Natural killer cell (primary cell): ENCODE measurements around the gene FNDC3B. TPM values are rescaled to one million over a fixed set of nuclear protein-coding genes. Genes with fewer than 3 reads are reported as not detected.

Experiments
- ATAC-seq, 3 donors: fragments of 150-1000 bp in 2 of 3; fragments of 200-7000 bp in 1 of 3; cut with Tn5 transposase; 1 replicate in 1 of 3; 2 replicates in 2 of 3; pipeline ENCODE4 v1.10.0; 2021; ENCODE audit warnings: mild to moderate bottlenecking in 2 of 3, moderate library complexity in 2 of 3
- DNase-seq, 2 donors: peaks; one replicate each; pipeline versions ENCODE4 v3.0.0 to v3.0.0-alpha.2; 2013 to 2021; ENCODE audit warnings: mixed read lengths in 1 of 2
- H3K27ac ChIP-seq: one replicate; pipeline ENCODE4 v1.5.1; 2013; ENCODE audit warnings: mild to moderate bottlenecking, low read length
- H3K27me3 ChIP-seq: one replicate; pipeline ENCODE4 v1.6.1; 2013; ENCODE audit warnings: low read length; ENCODE audit not compliant: control insufficient read depth, insufficient read depth
- H3K36me3 ChIP-seq: one replicate; pipeline ENCODE4 v1.6.1; 2013; ENCODE audit warnings: low read length; ENCODE audit not compliant: control insufficient read depth, insufficient read depth
- H3K4me1 ChIP-seq: one replicate; pipeline ENCODE4 v1.6.1; 2013; ENCODE audit warnings: low read length; ENCODE audit not compliant: control insufficient read depth, insufficient read depth
- H3K4me3 ChIP-seq: one replicate; pipeline ENCODE4 v1.5.1; 2013; ENCODE audit warnings: low read length
- H3K9me3 ChIP-seq: one replicate; pipeline ENCODE4 v1.6.1; 2013; ENCODE audit warnings: low read length; ENCODE audit not compliant: control insufficient read depth, insufficient read depth
- H3K27ac Mint-ChIP-seq, 2 donors: one replicate each; pipeline ENCODE4 v1.8.0; 2022; ENCODE audit warnings: mild to moderate bottlenecking in 2 of 2, mixed read lengths in 2 of 2, moderate library complexity in 1 of 2
- H3K27me3 Mint-ChIP-seq, 2 donors: one replicate each; pipeline ENCODE4 v1.8.0; 2022; ENCODE audit warnings: low read depth in 2 of 2, mixed read lengths in 2 of 2
- H3K36me3 Mint-ChIP-seq: one replicate; pipeline ENCODE4 v1.8.0; 2022; ENCODE audit warnings: mixed read lengths
- H3K4me1 Mint-ChIP-seq, 2 donors: one replicate each; pipeline ENCODE4 v1.8.0; 2022; ENCODE audit warnings: mixed read lengths in 2 of 2
- H3K4me3 Mint-ChIP-seq: one replicate; pipeline ENCODE4 v1.8.0; 2022; ENCODE audit warnings: mild to moderate bottlenecking, moderate library complexity, mixed read lengths
- H3K9me3 Mint-ChIP-seq, 2 donors: one replicate each; pipeline ENCODE4 v1.8.0; 2022; ENCODE audit warnings: mixed read lengths in 2 of 2
- WGBS: methylation state at CpG from one replicate; pipeline ENCODE4 v1.1.7; 2013; ENCODE audit warnings: missing lambda C conversion rate; ENCODE audit not compliant: insufficient coverage; 5-methylcytosine and 5-hydroxymethylcytosine counted together
- intact Hi-C: fragments of 100-400 bp; cut with micrococcal nuclease; formaldehyde crosslinking; loops from one replicate; pipeline ENCODE4 v1.14.2; 2022
- total RNA-seq, 4 donors: library from RNA; stranded (reverse); fragments of 120-200 nt in 1 of 4; gene quantifications; one replicate each; pipeline versions ENCODE4 v1.2.3 to v1.2.4, GENCODE V29; 2013 to 2022
- TF ChIP-seq, protein P1 (sequence below): fragments of 200-600 bp; IDR thresholded peaks from one replicate; pipeline ENCODE4 v1.8.0; 2022; ENCODE audit warnings: antibody characterized with exemption

FNDC3B gene
- total RNA-seq, 3 donors from 2014 or later (not counting 1 experiment from before 2014, with no cell fraction given): 154 to 214 (median 206) TPM

DNA sequence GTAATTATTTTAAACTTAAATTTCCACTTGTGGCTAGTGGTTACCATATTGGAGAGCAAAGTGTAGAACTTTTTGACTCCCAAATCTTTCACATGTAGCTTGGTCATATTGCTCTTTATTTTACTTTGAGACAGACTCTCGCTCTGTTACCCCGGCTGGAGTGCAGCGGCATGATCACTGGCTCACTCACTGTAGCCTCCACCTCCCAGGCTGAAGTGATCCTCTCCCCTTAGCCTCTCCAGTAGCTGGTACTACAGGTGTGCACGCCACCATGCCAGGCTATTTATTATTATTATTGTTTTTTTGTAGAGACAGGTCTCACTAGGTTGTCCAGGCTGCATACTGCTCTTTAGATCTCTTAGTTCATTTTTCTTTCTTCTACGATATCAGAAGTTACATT lies 3.9 kb downstream of the FNDC3B start:
- 98% methylated on average over 5 of the region's 5 CpGs for WGBS
- H3K4me3 ChIP-seq: no peak overlapping the region
- Mint-ChIP-seq H3K36me3 (peaks cover 7% of the 10 kb centered on the region), H3K27me3 (no peaks in the 10 kb centered on the region), H3K4me3 (peak overlapping the region; percentile 74), H3K27ac (peak overlapping the region; percentile 82 to 93), H3K9me3 (no peaks in the 10 kb centered on the region), H3K4me1 (peaks cover 67 to 69% of the 10 kb centered on the region in 2 donors)
- ATAC-seq: no peak
- TF ChIP-seq, protein P1, sequence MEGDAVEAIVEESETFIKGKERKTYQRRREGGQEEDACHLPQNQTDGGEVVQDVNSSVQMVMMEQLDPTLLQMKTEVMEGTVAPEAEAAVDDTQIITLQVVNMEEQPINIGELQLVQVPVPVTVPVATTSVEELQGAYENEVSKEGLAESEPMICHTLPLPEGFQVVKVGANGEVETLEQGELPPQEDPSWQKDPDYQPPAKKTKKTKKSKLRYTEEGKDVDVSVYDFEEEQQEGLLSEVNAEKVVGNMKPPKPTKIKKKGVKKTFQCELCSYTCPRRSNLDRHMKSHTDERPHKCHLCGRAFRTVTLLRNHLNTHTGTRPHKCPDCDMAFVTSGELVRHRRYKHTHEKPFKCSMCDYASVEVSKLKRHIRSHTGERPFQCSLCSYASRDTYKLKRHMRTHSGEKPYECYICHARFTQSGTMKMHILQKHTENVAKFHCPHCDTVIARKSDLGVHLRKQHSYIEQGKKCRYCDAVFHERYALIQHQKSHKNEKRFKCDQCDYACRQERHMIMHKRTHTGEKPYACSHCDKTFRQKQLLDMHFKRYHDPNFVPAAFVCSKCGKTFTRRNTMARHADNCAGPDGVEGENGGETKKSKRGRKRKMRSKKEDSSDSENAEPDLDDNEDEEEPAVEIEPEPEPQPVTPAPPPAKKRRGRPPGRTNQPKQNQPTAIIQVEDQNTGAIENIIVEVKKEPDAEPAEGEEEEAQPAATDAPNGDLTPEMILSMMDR: no peak
- no peak for DNase-seq
- H3K36me3 ChIP-seq: no peaks in the 10 kb centered on the region
- H3K4me1 ChIP-seq: peaks cover 28% of the 10 kb centered on the region
- H3K27ac ChIP-seq: no peak overlapping the region
- H3K9me3 ChIP-seq: no peaks in the 10 kb centered on the region
- intact Hi-C loops: no loop called here
- no peaks in the 10 kb centered on the region for H3K27me3 ChIP-seq

DNA sequence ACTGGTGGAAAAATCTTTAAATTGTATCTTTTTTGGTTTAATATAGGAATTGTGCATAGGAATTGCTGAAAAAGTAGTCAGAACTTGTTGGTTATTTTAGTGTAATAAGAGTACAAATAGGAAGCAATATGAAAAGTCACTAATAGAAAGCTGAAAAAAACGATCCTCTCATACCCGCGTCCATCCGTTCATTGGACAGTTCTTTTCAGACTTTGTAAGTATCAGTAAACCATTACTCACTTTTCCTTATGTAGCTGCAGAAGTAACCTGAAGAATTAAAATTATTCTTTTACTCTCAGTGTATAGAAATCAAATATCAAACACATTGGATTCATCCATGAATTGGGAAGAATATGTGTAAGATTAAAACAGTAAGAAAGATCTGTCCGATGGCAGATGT lies 4.4 kb downstream of the FNDC3B start:
- Histone ChIP-seq H3K36me3 (no peaks in the 10 kb centered on the region), H3K9me3 (no peaks in the 10 kb centered on the region), H3K27me3 (no peaks in the 10 kb centered on the region), H3K4me3 (no peak overlapping the region), H3K4me1 (peaks cover 26% of the 10 kb centered on the region), H3K27ac (no peak overlapping the region)
- peak overlapping the region; percentile 74 for H3K4me3 Mint-ChIP-seq
- H3K4me1 Mint-ChIP-seq: peaks cover 67 to 68% of the 10 kb centered on the region in 2 donors
- H3K9me3 Mint-ChIP-seq: no peaks in the 10 kb centered on the region
- peaks cover 7% of the 10 kb centered on the region for H3K36me3 Mint-ChIP-seq
- TF ChIP-seq, protein P1: no peak
- peak overlapping the region; percentile 82 to 93 for H3K27ac Mint-ChIP-seq
- intact Hi-C loops: no loop called here
- H3K27me3 Mint-ChIP-seq: no peaks in the 10 kb centered on the region
- DNase-seq (no peak), ATAC-seq (no peak)
- WGBS: 100% methylated on average over 5 of the region's 5 CpGs

DNA sequence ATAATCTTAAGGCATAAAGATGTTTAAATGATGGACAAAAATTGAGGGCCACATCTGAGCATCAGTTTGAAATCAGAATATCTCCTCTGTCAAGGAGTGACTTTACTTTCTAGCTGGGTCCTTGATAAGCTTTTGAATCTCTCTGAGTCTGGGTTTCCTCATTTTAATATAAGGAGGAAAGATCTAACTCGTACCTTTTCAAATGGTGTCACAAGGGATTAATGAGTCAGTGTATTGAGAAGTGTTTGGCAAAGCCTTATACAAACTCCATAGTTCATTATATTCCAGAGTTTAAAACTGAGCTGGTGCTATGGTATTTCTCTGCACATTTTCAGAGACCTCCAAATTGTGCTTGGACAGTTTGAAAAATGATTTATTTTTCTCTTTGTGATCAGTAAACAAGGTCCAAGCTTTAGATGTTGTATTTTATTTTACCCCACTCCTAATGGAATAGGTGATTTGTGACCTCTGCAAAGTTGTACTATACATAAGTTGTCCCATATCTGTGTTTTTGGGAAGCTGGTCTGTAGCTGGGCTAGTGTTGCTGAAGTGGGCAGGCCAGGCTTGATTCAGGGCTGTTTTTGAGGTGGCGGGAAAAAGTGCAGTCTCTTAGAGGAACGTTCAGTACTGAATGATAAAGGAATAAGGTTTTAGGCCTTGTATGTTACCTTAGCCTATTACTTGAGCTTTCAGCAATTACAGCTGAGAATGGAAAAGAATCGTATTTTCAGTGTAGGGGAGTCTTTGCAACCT lies 5.6 kb downstream of the FNDC3B start:
- peak overlapping the region; percentile 82 to 93 for H3K27ac Mint-ChIP-seq
- H3K4me3 Mint-ChIP-seq: peak overlapping the region; percentile 37

More for the DNA sequence above, 5.6 kb downstream of the FNDC3B start:
- 90% methylated on average over 3 of the region's 4 CpGs for WGBS
- TF ChIP-seq, protein P1: no peak
- H3K4me1 ChIP-seq: peaks cover 19% of the 10 kb centered on the region
- H3K4me3 ChIP-seq: no peak overlapping the region
- Mint-ChIP-seq H3K27me3 (no peaks in the 10 kb centered on the region), H3K9me3 (no peaks in the 10 kb centered on the region), H3K4me1 (peaks cover 63 to 80% of the 10 kb centered on the region in 2 donors), H3K36me3 (peaks cover 7% of the 10 kb centered on the region)
- ATAC-seq (no peak), DNase-seq (no peak)
- no peaks in the 10 kb centered on the region for H3K27me3 ChIP-seq
- no peaks in the 10 kb centered on the region for H3K36me3 ChIP-seq
- intact Hi-C loops: no loop called here
- peak overlapping the region; percentile 18 for H3K27ac ChIP-seq
- no peaks in the 10 kb centered on the region for H3K9me3 ChIP-seq
